T-helper 1 cell treated with Interleukin-12 subunit alpha and Interleukin-12 subunit beta and Interleukin-4 antibody, amounts not matched to agents 30 ng/mL and 1 ng/mL, for 36 hours (primary cell): ENCODE data around the gene DIS3L. TPM values are rescaled to one million over a fixed set of nuclear protein-coding genes. Genes with fewer than 3 reads are reported as not detected.
"Not testable (repeated sequence)": the region's sequence is repeated elsewhere in the genome, so short reads cannot be mapped to it uniquely, and the experiment has no call there.

Experiments used
- intact Hi-C: fragments of 100-400 bp; cut with micrococcal nuclease; formaldehyde crosslinking; loops from one replicate; pipeline ENCODE4 v1.15.1; 2024
- total RNA-seq: library from RNA; stranded (reverse); gene quantifications from 2 replicates; pipeline ENCODE4 v1.2.3, GENCODE V29; 2022

The DIS3L gene
- total RNA-seq, 1 donor from 2014 or later = 39.0 TPM

DNA sequence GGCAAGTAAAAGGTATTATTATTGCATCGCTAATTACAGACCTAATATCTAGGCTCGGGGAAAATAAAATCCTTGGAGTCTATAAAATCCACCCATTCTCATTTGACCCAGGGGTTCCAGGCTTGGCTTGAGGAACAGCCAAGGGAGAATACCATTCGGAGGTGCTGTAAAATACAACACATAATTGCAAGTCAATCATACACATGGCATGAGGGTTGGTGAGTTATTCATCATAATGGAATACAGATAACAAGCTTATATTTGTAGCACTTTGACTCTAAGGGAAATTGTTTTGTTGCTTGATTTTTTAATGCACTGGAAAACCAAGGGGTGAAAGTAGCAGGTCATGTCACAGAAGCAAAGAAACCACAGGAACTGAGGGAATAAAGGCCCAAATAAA, 16.8 kb upstream of the DIS3L start:
- intact Hi-C loops = no loop called here

- intact Hi-C loops = no loop called here
Observed at GRCh38 chr15:66278056-66278455, 15.3 kb upstream of the DIS3L start.

GRCh38 chr15:66278671-66279070, 14.7 kb upstream of the DIS3L start:
- intact Hi-C loops = no loop called here

- intact Hi-C loops = no loop called here
Observed at GRCh38 chr15:66284271-66284670, 9.1 kb upstream of the DIS3L start.

DNA sequence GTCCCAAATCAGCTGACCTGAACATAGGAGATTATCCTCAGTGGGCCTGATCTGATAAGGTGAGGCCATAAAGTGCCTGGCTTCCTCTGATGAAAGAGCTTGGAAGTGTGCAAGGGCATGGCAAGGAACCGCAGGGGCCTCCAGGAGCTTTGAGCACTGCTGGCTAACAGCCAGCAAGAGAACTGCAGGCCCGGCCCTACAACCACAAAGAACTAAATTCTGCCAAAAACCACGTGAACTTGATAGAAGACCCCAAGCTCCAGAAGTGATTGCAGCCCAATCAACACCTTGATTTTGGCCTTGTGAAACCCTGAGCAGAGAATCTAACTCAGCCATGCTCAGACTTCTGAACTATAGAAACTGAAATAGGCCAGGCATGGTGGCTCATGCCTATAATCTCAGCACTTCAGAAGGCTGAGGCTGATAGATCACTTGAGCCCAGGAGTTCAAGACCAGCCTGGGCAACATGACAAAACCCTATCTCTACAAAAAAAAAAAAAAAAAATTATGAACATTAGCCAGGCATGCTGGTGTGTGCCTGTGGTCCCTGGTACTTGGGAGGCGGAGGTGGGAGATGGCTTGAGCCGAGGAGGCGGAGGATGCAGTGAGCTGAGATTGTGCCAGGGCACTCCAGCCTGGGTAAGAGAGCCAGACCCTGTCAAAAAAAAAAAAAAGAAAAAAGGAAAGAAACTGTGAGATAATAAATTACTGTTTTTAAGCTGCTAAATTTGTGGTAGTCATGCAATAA, 7.7 kb upstream of the DIS3L start:
- intact Hi-C loops = no loop called here

DNA sequence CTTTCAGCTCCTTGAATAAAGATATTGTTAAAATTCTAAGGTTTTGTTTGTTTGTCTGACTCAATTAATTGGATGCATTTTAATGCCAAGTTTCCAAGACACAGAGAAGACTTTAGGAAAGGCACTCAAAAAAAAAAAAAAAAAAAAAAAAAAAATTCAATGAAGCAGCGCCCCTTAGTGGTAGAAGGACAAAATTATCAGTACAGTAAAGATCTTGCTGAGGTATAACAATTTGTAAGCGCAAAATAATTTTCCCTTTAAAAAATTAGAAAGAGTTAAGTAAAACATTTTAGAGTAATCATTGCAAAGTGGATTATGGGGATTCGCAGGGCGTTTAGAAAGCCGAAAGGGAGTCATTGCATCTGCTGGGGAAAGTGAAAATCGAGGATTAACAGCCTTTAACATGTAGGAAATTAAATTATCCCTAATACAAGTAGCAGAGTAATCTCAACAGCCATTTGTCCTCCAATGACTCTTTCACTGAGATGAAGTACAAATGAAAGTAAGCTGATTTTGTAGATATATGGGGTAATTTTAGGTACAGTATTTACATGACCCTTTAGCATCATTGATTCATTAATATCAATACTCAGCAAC, 5.8 kb upstream of the DIS3L start:
- intact Hi-C loops = no loop called here

DNA sequence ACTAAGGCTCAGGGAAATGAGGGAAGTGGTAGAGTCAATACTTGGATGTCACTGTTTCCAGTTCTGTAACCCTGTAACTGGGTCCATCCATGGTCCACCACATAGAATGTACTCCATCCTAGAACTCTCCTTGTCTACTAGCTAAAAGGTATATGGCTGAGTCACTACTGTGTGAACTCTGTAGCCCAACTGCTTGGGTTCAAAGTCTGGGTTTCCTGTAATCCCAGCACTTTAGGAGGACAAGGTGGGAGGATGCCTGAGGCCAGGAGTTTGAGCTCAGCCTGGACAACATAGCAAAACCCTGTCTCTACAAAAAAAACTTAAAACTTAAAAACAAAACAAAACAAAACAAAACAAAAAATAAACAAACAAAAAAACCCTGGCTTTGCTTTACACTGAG, 5.3 kb upstream of the DIS3L start:
- intact Hi-C loops = no loop called here

- intact Hi-C loops = no loop called here
Observed at GRCh38 chr15:66288551-66289185, 4.7 kb upstream of the DIS3L start.

DNA sequence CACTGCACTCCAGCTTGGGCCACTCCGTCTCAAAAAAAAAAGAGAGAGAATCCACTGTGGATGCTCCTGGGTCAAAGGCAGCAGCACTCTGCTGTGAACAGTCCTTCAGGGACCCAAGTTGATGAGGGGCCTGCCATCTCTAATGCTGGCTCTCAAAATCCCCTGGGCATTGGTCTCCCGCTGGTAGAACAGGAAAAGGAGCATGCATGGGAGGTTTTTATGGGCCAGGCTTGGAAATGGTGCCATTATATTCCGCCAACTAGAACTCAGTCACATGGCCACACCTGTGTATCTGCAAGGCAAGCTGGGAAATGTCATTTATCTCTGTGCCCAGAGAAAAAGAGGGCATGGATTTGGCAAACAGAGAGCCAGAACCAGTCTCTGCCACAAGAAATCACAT, 3.4 kb upstream of the DIS3L start:
- intact Hi-C loops = loop anchor here (5.0 kb wide), 2 partner anchors 412 to 418 kb away; partner anchors contain the start of gene SMAD6

DNA sequence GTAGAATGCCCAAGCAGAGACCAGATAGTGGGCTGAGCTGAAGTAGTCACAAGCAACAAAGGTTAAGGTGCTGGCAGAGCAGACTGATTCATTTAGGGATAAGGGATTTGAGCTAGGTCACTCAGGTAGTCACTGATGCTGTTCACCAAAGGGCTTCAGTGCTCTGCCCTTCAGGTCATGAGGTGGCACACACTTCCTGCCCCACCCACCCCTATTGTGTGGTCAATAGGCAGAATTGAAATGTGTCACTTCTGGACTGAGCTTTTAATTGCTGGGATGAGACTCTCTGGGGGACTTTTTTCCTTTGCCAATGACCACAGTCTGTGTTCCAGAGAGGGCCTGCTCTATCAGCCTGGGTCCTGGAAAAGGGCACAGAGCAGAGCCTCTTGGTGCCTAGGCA, 2.9 kb upstream of the DIS3L start:
- intact Hi-C loops = loop anchor here (5.0 kb wide), 2 partner anchors 412 to 418 kb away; partner anchors contain the start of gene SMAD6

- intact Hi-C loops = loop anchor here (5.0 kb wide), 2 partner anchors 410 to 420 kb away; partner anchors contain the start of gene SMAD6
Observed at GRCh38 chr15:66291816-66292570, 1.4 kb upstream of the DIS3L start.

DNA sequence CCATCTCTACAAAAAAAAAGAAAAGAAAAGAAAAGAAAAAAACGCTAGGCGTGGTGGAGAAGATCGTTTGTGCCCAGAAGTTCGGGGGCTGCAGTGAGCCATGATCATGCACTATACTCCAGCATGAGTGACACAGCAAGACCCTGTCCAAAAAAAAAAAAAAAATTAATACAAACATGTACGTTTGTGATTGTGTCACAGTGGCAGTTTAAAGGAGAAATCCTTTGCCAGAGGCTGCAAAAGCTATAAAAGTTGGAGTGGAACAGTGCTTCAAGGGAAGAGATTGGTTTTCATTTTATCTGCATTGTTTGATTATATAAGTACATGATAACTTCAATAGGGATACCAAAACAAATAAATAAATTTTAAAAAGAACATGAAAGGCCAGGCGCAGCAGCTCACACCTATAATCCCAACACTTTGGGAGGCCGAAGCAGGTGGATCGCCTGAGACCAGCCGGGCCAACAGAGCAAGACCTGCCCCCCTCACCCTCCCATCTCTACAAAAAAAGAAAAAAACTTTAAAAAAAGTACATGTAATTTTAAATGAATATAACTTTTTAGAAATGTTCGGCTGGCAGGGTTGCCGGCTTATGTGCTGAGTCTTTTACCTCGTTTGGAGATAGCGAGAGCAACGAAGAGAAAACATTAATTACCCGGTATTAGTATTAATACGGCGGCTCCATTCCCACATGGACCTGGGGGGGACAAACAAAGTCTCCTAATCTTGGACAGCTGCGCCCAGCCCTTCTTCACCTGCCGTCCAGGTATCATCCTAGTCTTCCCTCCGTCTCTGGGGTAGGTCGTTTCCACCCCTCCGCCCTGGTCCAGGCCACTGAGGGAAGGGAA, 573 bp upstream of the DIS3L start:
- intact Hi-C loops = loop anchor here (1.0 to 5.0 kb wide), 6 partner anchors 94 to 683 kb away; partner anchors contain the start of genes MAP2K1, RPL4, SMAD6 and SNAPC5

DNA sequence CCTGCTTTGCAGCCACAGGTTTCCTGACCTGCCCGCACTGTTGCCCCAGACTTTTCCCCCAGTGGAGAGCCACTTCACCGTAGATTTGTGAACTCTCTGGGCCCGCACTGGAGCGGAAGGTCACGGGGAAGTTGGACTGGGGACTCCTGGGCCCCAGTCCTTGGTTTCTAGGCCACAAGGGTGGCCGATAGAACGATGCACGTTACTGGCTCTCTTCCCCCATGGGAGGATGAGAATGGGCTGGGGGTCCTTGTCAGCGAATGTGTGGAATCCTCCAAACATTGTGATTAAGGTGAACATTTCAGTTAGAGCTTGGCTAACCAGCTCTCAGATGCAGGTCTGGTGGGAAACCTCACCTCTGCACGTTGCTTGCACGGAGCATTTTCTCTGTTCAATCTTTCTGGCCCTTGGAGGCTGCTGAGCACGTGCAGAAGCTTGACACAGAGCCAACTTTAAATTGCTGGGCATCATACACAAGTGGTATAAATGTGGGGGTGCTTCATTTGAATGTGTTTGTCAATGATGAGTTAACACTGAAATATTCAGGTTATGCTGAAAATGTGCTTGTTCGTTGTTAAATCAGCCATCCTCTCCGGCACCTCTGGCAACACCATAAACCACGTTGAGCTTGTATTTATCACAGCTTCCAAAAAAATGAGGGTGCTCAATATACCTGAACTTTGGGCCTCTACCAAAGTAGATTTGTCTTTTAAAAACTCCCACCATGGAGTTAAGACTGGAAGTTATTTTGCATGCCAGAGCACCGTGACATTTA, 976 bp downstream of the DIS3L start:
- intact Hi-C loops = loop anchor here (1.0 to 5.0 kb wide), 3 partner anchors 62 to 422 kb away; partner anchors contain the start of genes SMAD6 and TIPIN

GRCh38 chr15:66294932-66295235, 1.5 kb downstream of the DIS3L start:
- intact Hi-C loops = loop anchor here (1.0 to 5.0 kb wide), 3 partner anchors 61 to 423 kb away; partner anchors contain the start of genes SMAD6 and TIPIN

GRCh38 chr15:66296186-66296585, 2.8 kb downstream of the DIS3L start:
- intact Hi-C loops = no loop called here

GRCh38 chr15:66298803-66299251, 5.5 kb downstream of the DIS3L start:
- intact Hi-C loops = no loop called here

DNA sequence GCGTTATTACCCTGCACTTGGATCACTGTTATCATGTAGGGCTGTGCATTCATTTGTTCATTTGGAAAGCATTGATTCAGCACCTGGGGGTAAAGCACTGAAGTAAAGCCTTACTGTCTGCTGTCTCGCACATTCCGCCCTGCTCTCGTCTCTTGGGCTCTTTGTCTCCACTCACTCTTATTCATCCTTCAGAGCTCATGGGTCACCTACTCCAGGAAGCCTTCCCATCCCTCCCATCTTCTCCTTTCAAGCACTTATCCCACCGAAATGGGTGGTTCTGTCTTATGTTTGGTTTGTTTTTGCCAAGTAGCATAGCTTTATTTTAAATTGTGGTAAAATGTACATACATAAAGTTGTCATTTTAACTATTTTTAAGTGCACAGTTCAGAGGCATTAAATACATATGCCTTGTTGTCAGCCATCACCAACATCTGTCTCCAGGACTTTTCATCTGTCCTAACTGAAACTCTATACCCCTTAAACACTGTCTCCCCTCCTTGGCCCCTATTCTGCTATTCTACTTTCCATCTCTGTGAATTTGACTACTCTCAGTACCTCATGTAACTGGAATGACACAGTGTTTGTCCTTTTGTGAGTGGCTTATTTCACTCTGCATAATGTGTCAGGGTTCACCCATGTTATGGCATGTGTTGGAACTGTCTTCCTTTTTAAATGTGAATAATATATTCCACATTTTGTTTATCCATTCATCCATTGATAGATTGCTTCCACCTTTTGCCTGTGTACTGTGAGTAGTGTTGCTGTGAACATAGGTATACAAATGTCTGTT, 9.3 kb downstream of the DIS3L start:
- intact Hi-C loops = no loop called here

GRCh38 chr15:66304425-66304824, 11.1 kb downstream of the DIS3L start:
- intact Hi-C loops = not testable (repeated sequence)

DNA sequence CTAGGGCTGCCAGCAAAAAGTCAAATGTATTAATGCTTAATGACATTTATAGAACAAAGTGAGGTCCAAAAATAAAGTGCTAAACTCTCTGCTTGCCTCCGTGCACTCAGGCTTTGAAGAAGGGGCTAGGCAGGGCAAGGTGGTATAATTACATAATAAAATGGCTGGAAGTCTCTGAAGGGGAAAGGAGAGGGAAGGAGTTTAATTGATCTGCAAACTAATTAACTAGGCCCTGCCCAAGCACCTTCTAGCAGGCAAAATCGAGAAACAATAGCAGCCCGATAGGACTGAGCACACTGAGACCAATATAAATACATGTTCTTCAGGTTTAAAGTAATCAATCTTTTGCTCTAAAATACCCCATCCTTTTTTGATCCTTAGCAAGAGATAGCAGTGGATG, 13.0 kb downstream of the DIS3L start:
- intact Hi-C loops = no loop called here
